ENCODE results near the gene CPM.
"Not testable (repeated sequence)": the region's sequence is repeated elsewhere in the genome, so short reads cannot be mapped to it uniquely, and the experiment has no call there.

Gene CPM

DNA sequence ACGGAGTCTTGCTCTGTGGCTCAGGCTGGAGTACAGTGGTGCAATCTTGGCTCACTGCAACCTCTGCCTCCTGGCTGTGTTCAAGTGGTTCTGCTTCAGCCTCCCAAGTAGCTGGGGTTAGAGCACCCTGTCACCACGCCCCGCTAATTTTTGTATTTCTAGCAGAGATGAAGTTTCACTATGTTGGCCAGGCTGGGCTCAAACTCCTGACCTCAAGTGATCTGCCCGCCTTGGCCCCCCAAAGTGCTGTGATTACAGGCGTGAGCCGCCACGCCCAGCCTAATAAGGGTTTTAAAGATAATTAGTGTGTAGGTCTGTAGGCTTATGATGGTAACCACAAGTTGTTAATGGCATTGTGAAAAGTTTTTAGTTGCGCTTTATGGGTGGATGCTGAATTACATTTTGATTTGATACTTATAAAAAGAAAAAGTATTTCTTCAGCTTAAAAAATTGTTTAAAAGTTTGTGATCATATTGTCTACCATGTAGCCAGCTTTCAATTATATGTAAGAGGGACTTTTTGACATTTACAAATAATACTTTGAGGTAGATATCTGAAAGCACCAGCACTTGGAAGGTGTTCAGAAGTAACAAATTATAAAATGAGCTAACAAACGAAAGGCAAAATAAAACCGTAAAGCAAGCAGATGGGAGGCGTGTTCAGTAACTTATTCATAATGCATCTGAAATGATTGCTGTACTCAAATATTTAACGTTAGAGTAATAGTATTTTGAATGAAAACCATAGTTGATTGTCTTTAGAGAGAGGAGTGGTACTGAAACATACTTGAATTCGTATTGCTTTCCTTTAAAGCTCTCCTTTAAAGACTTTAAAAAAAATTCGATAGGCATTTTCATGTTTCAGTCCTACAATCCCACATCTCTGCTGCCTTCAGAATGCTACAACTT lies 87.9 kb downstream of the CPM start:
- DNase-seq, result no peak

- DNase-seq, result no peak
Measured at GRCh38 chr12:68844318-68844745, 88.6 kb downstream of the CPM start.

- DNase-seq, result no peak
Measured at GRCh38 chr12:68842784-68843567, 90.0 kb downstream of the CPM start.

DNA sequence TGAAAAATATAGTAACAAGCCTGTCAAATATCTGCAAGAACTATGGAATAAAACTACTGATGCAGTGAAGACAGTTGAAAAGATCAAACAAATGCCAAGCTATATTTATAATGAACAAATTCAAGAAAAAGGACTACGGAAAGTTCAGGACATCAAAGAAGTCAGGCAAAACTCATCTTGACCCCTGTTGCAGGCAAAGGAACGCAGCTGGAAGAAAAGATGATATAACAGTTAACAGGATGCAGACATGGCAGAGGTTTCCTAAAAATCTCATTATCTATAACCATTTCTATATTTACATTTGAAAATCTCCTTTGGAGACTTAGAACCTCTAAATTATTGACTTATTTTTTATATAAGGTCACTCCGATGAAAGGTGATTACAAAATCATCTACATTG lies 90.8 kb downstream of the CPM start:
- DNase-seq, result no peak

- DNase-seq, result no peak
Measured at GRCh38 chr12:68841717-68842116, 91.3 kb downstream of the CPM start.

DNA sequence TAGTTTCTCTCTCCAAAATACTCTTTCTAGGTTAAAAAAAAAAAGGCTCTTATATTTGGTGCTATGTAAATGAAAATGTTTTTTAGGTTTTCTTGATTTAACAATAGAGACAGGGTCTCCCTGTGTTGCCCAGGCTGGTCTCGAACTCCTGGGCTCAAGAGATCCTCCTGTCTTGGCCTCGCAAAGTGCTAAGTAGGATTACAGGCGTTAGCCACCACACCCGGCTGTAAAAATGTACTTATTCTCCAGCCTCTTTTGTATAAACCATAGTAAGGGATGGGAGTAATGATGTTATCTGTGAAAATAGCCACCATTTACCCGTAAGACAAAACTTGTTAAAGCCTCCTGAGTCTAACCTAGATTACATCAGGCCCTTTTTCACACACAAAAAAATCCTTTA lies 91.8 kb downstream of the CPM start:
- DNase-seq, result not testable (repeated sequence)

DNA sequence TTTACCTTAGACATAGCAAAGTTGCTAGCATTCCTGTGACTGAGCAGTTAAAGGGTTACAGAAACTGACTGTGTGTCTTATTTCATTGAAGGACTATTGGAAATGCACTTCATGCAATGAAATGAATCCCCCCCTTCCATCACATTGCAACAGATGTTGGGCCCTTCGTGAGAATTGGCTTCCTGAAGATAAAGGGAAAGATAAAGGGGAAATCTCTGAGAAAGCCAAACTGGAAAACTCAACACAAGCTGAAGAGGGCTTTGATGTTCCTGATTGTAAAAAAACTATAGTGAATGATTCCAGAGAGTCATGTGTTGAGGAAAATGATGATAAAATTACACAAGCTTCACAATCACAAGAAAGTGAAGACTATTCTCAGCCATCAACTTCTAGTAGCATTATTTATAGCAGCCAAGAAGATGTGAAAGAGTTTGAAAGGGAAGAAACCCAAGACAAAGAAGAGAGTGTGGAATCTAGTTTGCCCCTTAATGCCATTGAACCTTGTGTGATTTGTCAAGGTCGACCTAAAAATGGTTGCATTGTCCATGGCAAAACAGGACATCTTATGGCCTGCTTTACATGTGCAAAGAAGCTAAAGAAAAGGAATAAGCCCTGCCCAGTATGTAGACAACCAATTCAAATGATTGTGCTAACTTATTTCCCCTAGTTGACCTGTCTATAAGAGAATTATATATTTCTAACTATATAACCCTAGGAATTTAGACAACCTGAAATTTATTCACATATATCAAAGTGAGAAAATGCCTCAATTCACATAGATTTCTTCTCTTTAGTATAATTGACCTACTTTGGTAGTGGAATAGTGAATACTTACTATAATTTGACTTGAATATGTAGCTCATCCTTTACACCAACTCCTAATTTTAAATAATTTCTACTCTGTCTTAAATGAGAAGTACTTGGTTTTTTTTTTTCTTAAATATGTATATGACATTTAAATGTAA lies 93.5 kb downstream of the CPM start:
- DNase-seq, result no peak

- DNase-seq, result no peak
Measured at GRCh38 chr12:68838046-68838886, 94.7 kb downstream of the CPM start.

DNA sequence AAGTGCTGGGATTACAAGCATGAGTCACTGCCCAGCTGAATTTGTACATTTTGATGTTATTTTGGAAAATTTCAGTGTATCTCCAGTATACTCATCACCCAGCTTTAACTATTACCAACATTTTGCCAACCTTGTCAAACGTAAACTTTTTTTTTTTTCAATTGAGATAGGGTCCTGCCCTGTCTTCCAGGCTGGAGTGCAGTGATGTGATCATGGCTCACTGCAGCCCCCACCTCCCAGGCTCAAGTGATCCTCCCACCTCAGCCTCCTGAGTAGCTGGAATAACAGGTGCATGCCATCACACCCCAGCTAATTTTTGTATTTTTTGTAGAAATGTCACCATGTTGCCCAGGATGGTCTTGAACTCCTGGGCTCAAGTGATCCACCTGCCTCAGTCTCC lies 95.8 kb downstream of the CPM start:
- DNase-seq, result no peak

DNA sequence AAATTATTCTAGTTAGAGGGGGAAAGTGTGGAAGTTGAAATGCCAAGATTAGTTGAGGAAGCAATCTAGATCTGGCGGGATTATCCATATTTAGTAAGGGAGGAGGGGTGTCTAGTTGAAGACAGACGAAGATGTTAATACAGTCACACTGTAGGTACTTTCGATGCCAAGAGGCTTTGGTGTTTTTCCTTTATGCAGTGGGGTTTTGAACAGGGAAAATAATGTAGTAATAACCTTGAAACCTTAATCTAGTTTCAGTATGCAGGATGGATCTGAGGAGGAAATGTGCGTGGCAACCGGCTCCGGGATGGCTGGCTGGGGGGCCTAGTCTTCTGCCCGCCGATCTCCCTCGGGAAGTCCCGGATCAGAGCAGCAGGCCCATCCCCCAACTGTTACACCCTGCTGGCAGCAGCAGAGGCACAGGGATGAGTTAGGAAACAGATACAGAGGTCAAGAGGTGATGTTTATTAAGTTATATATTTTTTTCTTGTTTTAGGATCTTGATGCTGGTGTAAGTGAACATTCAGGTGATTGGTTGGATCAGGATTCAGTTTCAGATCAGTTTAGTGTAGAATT lies 97.5 kb downstream of the CPM start:
- no peak for DNase-seq

DNA sequence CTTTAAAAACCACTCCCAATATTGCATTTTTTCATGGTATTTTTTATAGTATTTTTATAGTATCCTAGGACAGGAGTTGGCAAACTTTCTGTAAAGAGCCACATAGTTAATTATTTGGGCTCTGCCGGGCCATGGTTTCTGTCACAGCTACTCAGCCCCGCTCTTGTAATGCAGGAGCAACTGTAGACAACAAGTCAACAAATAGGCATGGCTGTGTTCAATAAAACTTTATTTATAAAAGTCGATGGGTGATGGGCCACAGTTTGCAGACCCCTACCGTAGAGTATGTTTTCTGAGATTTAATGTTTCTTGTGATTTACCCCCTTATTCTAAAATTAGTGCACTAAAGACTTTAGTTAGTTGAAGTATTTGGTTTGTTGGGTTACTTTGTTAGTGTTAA lies 99.5 kb downstream of the CPM start:
- DNase-seq, result no peak

DNA sequence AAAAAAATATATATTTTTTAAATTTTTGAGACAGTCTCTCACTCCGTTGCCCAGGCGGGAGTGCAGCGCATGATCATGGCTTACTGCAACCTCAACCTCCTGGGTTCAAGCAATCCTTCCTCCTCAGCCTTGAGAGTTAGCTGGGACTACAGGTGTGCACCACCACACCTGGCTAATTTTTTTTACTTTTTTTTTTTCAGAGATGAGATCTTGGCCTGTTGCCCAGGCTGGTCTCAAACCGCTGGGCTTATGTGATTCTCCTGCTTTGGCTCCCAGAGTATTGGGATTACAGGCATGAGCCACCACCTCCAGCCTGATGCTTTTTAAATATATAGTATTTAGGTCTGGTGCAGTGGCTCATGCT lies 100.5 kb downstream of the CPM start:
- DNase-seq, result no peak

DNA sequence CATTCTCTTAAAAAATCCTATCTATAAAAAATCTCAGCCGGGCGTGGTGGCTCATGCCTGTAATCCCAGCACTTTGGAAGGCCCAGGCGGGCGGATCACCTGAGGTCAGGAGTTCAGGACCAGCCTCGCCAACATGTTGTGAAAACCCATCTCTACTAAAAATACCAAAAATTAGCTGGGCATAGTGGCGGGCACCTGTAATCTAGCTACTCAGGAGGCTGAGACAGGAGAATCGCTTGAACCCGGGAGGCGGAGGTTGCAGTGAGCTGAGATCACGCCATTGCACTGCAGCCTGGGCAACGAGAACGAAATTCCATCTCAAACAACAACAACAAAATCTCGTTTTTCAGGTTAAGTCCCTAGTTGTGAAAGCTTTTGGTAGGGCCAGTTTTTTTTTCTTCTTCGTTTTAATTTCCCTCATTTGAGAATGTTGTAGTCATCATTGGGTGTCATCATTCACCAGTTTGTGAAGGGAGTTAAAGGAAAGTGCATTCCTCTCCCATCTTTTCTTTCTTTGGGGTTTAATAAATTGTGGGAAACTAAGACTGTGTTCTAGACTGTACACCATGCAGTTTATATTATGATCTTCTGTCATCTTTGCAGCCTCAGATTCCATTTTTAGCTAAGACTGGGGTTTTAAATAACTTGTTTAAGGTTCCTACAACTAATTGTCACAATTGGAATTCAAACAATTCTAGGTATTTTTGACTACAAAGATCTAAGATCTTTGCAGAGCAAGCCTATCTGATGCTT lies 101.0 kb downstream of the CPM start:
- DNase-seq, result no peak

- DNase-seq, result no peak
Measured at GRCh38 chr12:68831272-68831671, 101.7 kb downstream of the CPM start.

GRCh38 chr12:68828672-68829068 lies 104.3 kb downstream of the CPM start:
- no peak for DNase-seq

- no peak for DNase-seq
Measured at GRCh38 chr12:68827895-68828671, 104.9 kb downstream of the CPM start.

- no peak for DNase-seq
Measured at GRCh38 chr12:68825569-68826217, 107.3 kb downstream of the CPM start.

- DNase-seq, result no peak
Measured at GRCh38 chr12:68824597-68825250, 108.2 kb downstream of the CPM start.

GRCh38 chr12:68824131-68824530 lies 108.8 kb downstream of the CPM start:
- DNase-seq, result no peak
